HG03432 (cell line): ENCODE data around the gene VPS54.
A peak's percentile ranks its signal among the peaks of the same experiment; 100 is the strongest.
"Not testable (repeated sequence)": the region's sequence is repeated elsewhere in the genome, so short reads cannot be mapped to it uniquely, and the experiment has no call there.

ENCODE experiments used
- ATAC-seq: cut with Tn5 transposase; IDR thresholded peaks from one replicate; pipeline ENCODE4 v1.9.1; 2021; ENCODE audit warnings: mild to moderate bottlenecking, moderate library complexity; ENCODE audit not compliant: unreplicated experiment

The VPS54 gene

DNA sequence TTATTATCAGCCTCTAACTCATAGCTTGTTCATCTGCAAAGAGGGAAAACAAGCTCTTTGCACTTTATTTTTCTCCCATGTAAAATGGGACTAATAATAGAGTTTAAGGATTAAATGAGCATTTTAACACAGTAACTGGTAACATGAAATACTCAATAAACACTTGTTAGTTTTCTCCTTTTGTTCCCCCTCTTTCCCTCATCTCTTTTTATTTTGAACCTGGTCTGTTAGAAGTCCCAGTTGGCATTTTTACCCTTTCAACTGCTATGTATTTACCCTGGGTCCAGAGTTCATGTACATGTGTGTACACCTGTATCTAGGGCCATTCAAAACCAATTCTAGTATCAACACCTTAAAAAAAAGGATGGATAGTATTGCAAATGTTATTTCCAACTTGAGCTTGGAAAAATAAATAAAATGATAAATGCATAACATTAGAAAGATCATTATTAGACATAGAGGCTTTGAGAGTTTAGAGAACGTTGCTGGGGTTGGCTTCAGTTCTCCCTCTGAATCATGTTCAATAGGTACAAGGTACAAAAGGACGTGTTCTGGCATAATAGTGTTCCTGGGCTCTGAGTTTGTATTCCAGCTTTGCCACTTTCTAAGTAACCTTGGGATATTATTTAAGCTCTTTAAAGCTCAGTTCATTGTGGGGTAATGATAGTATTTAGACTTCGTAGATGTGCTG lies 5.2 kb upstream of the VPS54 start:
- ATAC-seq, result no peak

DNA sequence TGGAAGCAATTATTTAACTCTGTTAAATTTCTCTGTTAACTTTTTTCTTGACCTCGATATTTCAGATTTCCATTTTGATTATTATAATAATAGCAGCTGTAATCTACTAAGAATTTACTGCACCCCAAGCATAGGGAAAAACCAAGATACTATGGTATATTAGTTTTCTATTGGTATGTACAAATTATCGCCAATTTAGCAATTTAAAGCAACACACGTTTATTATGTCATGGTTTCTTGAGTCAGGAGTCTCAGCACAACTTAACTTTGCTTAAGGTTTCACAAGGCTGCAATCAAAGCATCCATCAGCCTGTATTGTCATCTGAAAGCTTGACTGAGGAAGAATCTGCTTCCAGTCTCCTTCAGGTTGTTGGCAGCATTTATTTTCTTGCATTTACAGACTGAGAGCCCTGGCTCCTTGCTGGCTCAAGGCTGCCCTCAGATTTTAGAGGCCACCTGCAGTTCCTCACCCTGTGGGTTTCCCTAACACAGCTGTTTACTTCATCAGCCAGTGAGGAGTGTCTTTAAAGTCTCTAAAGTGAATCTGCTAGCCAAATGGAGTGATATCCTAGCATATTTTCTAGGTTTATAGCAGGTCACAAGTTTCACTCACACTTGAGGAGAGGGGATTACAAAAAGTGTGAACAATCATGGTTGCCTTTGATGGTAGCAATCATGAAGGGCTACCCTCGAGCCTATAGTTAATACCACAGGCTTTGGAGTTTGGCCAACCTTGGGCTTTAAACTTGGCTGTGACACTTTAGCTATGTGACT lies 4.4 kb upstream of the VPS54 start:
- no peak for ATAC-seq

DNA sequence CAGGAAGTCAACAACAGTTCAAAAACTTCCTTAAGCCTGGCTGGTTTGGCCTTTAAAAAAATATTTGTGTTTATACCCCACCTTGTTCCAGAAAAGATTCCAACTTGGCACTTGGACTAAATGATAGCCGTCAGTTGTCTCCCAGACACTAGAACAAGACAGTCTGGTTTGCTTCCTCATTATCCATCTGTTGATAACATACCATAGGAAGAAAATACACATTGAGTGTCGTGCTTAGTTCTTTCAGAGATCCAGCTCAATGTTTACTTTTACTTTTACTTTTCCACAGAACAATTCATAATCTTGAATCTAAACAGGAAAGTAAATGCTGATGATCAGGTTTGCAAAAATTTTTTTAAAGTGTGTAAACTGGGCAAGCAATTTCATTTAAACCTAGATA lies 2.4 kb upstream of the VPS54 start:
- ATAC-seq, result no peak

GRCh38 chr2:64019975-64020528 lies 824 bp upstream of the VPS54 start:
- ATAC-seq, result no peak

DNA sequence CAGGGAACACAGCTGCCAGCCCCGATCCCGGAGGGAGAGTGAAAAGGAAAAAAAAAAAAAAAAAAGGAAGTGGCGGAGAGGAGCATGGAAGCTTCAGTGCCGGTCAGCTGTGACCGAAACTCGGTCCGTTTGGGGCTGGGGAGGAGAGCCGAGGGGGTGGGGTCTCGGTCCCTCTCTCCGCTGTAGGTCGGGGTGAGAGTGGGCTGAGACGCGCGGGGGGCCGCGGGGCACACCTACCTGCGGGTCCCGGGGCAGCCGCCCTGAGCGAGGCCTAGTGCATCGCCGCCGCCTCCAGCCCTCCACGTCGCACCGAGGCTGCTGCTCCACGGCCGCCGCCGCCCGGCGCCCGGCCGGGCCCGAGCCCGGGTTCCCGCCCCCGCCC lies 536 bp downstream of the VPS54 start:
- ATAC-seq, result peak; percentile 69

GRCh38 chr2:64017811-64018700 lies 1.2 kb downstream of the VPS54 start:
- ATAC-seq, result no peak

- ATAC-seq, result no peak
These were observed 3.3 kb downstream of the VPS54 start for GRCh38 chr2:64015898-64016297.

- ATAC-seq, result no peak
These were observed 3.8 kb downstream of the VPS54 start for GRCh38 chr2:64015391-64015790.

DNA sequence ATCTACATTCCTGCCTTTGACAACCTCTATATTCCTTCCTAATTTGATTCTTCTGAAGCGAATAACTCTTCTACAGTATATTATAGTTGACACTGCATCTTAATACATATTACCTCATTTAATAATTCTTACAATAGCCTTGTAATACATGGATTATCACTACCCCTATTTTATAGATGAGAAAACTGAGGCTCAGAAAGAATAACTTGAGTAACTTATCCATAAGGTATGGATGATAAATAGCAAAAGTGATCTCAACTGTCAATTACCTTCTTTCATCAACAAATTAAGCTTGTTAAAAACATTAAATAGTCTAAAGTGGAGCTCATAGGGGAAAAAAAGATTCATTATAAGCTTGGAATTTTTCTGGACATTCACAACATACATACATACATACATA lies 4.6 kb downstream of the VPS54 start:
- no peak for ATAC-seq

GRCh38 chr2:64013053-64013452 lies 6.2 kb downstream of the VPS54 start:
- ATAC-seq, result no peak

DNA sequence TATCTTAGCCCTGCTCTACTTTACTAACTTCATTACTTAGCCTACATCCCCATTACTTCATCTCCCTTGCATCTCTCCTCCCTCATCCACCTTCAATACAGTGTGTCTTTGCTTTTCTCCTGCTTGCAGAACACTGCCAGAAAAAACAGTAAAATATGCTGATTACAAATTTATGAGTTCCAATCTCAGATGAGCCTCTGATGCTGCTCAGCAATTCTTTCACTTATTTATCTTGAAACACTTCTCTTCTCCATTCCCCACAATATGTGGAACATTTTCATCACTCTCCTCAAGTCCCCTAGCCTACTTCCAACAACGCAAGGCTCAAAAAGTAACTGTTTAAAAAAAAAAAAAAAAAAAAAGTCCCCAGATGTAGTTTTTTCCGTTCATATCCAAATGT lies 7.1 kb downstream of the VPS54 start:
- no peak for ATAC-seq

DNA sequence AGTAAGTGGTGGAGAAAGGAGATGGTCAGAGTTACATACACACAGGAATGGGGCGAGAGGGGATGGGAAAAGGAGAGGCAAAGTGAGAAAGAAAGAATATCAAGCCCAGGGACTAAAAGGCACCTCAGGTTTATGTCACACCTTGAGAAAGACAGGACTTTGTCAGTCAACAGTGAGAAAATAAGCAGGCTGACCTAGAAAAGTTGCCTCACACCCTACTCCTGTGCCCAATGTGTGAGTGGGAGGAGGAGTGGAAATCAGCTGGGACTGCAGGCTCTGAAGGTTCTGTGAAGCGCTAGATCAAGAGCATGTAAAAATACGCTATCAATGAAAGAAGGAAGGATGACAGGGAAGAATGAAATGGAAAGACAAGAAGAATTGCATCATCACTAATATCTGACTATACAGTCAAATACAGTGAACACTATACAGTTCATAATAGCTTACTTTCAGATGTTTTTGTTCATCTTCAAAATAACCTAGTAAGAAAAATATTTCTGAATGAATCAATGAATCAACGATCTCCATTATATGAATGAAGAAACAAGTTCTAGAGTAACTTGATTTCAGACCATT lies 10.7 kb downstream of the VPS54 start:
- ATAC-seq, result no peak

DNA sequence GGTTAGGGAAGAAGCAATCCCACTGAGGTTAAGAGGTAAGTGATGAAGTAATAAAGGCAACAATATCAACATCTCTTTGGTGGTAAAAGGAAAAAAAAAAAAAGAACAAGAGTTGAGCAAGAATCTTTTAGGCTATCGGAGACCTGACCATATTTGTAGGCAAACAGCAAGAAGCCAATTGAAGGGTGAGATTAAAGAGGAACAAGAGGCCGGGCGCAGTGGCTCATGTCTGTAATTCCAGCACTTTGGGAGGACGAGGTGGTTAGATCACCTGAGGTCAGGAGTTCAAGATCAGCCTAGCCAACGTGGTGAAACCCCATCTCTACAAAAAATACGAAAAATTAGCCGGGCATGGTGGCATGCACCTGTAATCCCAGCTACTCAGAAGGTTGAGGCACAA lies 11.3 kb downstream of the VPS54 start:
- ATAC-seq, result no peak

DNA sequence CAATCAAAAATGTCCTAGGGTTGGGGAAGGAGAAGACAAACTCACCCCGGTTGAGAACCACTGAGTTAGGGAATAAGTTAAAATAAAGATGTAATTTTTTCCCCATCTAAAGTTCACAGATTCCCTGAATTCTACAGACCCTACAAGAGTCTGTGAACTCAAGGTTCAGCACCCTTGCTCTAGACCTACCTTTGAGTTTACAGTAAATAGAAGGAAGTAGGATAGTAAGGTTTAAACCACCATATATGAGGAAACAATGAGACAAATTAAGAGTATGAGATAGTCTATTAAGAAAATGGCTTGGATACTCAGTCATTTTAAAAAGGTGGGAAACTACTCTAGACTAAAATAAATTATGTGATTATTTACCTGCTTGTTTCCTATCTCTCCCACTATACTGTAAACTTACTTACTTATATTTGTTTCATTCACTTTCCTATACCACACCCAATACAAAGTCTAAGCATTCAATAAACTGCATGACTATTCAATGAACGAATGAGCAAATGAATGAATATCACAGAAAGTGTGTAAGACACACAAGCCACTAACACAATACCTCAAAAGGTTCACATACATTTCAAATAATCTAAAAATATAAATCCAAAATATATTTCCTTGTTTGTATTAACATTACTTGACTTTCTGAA lies 13.4 kb downstream of the VPS54 start:
- ATAC-seq, result no peak

GRCh38 chr2:64003239-64003638 lies 16.0 kb downstream of the VPS54 start:
- no peak for ATAC-seq

- ATAC-seq, result no peak
These were observed 17.7 kb downstream of the VPS54 start for GRCh38 chr2:64001382-64002101.

GRCh38 chr2:64000630-64001381 lies 18.4 kb downstream of the VPS54 start:
- no peak for ATAC-seq

DNA sequence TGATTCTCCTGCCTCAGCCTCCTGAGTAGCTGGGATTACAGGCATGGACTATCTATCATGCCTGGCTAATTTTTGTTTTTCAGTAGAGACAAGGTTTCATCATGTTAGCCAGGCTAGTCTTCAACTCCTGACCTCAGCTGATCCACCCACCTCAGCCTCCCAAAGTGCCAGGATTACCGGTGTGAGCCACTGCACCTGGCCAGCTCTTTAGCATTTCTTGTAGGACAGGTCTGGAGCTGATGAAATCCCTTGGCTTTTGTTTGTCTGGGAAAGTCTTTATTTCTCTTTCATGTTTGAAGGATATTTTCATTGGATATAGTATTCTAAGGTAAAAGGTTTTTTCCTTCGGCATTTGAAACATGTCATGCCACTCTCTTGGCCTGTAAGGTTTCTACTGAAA lies 20.2 kb downstream of the VPS54 start:
- no peak for ATAC-seq

- not testable (repeated sequence) for ATAC-seq
These were observed 22.5 kb downstream of the VPS54 start for GRCh38 chr2:63996582-63997198.
